IMR-90 (cell line): ENCODE results near the gene FAH. TPM values are rescaled to one million over a fixed set of nuclear protein-coding genes. Genes with fewer than 3 reads are reported as not detected.

Experiments used
- ELK1 ChIP-seq: fragments of 150-350 bp; IDR thresholded peaks from 2 replicates; pipeline ENCODE4 v1.6.1; 2016; ENCODE audit warnings: low read depth, mild to moderate bottlenecking, low read length, moderate library complexity, borderline replicate concordance
- polyA plus RNA-seq, 3 experiments: library from polyadenylated mRNA; depleted of rRNA; stranded (reverse); fragments of >200 nt; gene quantifications; 2 replicates each; pipeline ENCODE4 v1.2.3, GENCODE V29; 2012; ENCODE audit warnings: low replicate concordance in 1 of 3
- total RNA-seq: library from RNA; depleted of rRNA; stranded (reverse); fragments of >200 nt; gene quantifications from 2 replicates; pipeline ENCODE4 v1.2.3, GENCODE V29; 2012

FAH gene
- total and polyA plus RNA-seq, 2 of the 4 experiments (the other 2 are of a cell fraction) = 43.1 to 48.6 TPM

GRCh38 chr15:80208758-80209734 lies 56.2 kb downstream of the FAH start (continued):
- TF ChIP-seq ELK1 = no peak
